ENCODE results near the gene PLCG1.
"Not testable (repeated sequence)": the region's sequence is repeated elsewhere in the genome, so short reads cannot be mapped to it uniquely, and the experiment has no call there.

Gene PLCG1

DNA sequence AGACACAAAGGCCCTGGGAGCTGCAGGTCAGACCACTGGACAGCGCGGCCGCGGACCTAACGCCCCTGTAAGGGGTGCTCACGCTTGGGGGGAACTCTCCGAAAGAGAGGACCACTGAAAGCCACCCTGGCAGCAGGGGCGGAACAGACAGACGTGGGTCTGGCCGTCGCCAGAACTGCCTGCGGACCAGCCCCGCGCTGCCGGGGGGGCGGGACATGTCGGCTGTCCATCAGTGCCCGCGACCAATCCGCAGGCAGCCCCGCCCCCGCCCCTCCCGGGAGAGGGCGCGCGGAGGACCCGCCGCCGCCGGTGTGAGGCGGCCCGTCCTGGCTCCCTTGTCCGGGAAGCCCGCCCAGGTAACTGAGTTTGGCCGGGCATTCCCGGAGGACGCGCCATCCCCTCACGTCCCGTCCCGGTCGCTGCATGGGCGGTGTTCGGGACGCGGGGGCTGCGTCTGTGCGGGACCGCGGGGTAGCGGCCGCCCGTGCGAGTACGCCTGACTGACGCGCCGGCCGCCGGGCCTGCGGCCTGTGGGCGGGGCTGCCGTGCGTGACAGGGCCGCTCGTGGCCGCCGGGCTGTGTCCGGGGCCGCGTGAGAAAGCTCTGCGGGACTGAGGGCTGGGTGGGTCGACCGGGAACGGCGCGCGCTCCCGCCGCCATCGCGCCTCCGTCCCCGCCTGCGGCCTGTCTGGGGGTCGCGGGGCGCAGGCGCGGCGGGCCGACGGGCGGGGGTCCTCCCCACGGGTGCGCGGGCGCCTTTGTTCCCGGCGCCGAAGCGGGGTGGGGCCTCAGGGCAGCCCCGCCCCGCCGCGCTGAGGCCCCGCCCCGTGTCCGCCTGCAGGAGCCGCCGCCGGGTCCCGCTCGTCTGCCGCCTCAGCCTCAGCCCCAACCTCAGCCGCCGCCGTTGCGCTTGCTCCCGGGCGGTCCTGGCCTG is at the start of gene PLCG1:
Gene PLCG1 (plus strand): TSS at position 864 of the 934 bp plus-strand sequence. CDS start 99 bp downstream, outside the sequence.
- DNase-seq: peak; percentile 85

DNA sequence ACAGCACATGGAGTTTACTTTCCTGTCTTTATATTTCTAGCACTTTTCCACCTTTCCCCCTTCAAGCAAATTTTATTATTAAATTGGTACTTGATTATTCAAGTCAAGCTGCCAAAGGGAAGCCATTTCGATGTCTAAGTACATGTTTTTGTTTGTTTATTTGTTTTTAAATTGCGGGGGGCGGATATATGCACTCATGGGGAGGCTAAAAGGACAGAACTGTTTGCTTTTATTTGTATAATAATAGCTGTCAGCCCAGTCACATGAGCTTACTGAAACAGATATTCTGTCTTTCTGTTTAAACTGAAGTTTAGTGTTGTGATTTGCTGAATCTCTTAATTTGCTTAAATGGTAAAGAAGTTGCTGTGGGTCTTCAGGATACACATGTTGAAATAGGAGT is 49.6 kb upstream of the PLCG1 start:
- no peak for DNase-seq

DNA sequence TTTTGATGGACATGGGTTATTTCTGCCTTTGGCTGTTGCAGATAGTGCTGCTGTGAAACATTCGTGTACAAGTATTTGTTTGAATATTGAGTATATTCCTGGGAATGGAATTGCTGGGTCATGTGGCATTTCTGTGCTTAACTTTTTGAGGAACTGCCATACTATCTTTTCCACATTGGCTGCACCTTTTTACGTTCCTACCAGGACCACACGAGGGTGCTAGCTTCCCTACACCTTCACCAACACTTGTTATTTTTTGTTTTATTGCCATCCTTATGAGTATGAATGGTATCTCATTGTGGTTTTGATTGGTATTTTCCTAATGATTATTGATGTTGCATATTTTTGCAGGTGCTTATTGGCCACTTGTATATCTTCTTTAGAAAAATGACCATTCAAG is 47.8 kb upstream of the PLCG1 start:
- DNase-seq: no peak

- DNase-seq: no peak
Measured at GRCh38 chr20:41091927-41092326, 45.4 kb upstream of the PLCG1 start.

- DNase-seq: no peak
Measured at GRCh38 chr20:41094353-41095055, 42.8 kb upstream of the PLCG1 start.

DNA sequence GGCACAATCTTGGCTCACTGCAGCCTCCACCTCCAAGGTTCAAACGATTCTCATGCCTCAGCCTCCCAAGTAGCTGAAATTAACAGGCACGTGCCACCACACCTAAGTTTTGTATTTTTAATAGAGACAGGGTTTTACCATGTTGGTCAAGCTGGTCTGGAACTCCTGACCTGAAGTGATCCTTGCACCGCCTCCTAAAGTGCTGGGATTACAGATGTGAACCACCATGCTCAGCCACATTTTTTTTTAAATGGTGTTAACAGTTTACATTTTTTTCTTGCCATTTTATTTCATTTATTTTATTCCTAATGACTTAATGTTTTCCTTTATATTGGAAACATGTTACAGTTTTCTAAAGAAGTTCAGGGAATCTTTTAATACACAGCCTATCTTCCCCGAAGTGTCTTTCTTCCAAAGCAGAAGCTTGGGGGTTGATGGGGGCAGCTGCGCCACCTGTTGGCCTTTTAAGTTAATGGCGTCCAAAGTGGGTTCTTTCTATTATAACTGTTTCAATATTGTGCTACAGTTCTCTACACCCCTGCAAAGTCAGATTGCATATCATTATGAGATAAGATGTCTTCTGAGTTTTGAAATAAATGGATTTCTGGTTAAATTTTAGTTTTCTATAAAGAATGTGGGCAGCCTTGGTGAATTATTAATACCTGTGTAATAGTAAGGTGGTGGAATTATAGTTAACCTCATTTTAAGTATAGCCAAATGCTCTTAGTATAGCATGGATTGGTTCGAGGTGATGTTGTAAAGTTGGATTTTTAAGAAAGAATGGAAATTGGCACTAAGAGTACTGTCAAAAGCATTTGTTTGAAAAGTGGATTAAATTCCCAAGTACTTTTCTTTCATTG is 42.0 kb upstream of the PLCG1 start:
- DNase-seq: peak; percentile 67

GRCh38 chr20:41098703-41099250 is 38.6 kb upstream of the PLCG1 start:
- DNase-seq: no peak

- no peak for DNase-seq
Measured at GRCh38 chr20:41100001-41100480, 37.3 kb upstream of the PLCG1 start.

DNA sequence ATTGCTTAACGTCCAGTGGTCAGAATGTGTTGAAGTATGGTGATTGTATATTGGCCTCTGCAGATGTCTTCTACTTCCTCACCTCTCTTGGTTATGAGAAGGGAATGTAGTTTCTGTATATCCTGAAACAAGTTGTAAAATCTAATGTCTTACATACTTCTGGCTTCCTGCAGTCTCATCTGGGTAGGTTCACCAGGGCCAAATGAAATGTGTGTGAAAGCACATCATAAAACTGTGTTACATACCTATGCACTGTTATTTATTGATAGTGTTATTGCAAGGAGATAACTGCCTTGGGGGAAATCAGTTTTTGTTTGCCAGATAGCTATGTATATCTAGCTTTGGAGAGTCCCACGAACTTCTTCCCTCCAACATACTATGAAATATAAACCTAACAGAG is 35.7 kb upstream of the PLCG1 start:
- no peak for DNase-seq

DNA sequence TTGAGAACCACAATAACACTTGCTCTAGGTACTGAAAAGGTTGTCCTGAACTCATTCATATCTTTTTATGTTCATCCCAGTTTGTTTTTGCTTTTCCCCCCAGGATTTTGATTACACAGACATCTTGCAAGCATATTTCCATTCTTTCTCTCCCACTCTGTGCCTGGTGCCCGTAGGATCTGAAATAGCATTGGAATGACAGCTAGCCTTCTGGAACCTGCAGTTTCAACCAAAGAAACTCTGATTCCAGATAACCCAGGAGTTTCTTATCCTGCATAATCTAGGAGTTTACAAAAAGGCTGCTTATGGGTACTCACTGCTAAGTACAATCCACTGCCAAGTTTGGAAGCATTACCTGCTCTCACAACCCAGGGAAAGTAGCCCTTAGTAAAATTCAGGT is 28.8 kb upstream of the PLCG1 start:
- DNase-seq: no peak

DNA sequence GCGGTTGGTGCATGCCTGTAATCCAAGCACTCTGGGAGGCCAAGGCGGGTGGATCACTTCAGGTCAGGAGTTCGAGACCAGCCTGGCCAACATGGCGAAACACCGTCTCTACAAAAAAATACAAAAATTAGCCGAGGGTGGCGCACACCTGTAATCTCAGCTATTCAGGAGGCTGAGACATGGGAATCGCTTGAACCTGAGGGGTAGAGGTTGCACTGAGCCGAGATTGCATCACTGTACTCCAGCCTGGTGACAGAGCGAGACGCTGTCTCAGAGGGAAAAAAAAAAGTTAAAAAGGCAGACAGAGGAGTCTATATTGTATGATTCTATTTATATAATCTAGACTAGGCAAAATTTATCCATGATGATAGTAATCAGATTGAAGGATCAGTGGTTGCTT is 27.3 kb upstream of the PLCG1 start:
- no peak for DNase-seq

GRCh38 chr20:41110930-41111577 is 26.3 kb upstream of the PLCG1 start:
- no peak for DNase-seq

- no peak for DNase-seq
Measured at GRCh38 chr20:41111578-41111951, 25.8 kb upstream of the PLCG1 start.

DNA sequence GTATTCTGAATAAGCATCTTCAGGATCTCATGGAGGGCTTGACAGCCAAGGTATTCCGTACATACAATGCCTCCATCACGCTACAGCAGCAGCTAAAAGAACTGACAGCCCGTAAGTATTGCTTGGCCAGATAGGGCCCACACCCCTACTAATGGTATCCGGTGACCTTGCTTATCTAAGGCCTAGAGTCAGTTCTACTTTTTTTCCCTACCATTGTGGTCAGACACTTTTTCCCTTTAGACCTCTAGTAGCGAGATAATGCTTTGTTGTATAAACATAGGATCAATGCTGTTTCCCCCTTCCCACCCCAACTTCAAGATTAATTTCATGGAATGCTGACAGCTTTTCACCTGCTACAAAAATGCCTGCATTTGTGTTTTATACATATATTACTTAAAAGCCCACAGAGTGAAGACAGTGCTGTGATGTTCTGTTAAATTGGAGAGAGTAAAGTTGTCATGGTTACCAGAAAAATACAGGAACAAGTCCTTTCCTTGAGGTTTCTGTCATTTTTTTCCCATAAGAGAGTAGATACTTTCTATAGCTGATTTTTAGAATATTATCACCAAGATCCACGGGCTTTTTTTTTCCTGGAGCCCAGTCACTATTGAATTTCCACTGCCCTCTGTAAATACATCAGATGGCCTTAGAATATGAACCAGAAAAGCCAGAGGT is 20.9 kb upstream of the PLCG1 start:
- DNase-seq: no peak

DNA sequence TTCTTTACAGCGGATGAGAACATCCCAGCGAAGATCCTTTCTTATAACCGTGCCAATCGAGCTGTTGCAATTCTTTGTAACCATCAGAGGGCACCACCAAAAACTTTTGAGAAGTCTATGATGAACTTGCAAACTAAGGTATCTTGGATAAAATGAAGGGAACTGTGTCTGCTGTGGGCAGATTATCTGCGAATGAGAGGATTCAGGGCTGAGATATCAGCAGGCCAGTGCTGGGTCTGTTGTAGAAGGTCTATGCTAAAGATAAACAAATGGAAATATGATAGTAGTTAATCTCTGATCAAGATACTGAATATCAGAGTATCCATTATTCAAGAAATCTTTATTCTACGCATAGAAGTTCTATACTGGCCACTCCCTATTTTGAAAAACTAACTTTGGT is 19.2 kb upstream of the PLCG1 start:
- DNase-seq: not testable (repeated sequence)

DNA sequence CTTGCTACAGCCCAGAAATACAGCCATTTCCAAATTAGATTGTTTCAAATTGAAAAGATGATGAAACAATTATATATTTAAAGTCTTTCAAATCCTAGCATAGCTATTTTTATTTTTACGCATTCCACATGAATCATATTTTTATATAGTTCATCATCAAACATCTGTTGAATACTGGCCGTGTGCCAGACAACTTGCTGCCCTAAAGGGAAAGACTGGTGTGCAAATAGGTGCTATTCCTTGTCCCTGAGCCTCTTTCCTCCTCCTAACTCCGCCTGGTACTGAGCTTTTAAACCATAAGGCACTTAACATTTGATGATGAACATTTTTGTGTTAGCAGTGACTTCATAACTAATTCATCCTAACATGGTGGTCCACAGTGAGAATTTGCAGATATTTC is 18.7 kb upstream of the PLCG1 start:
- no peak for DNase-seq

DNA sequence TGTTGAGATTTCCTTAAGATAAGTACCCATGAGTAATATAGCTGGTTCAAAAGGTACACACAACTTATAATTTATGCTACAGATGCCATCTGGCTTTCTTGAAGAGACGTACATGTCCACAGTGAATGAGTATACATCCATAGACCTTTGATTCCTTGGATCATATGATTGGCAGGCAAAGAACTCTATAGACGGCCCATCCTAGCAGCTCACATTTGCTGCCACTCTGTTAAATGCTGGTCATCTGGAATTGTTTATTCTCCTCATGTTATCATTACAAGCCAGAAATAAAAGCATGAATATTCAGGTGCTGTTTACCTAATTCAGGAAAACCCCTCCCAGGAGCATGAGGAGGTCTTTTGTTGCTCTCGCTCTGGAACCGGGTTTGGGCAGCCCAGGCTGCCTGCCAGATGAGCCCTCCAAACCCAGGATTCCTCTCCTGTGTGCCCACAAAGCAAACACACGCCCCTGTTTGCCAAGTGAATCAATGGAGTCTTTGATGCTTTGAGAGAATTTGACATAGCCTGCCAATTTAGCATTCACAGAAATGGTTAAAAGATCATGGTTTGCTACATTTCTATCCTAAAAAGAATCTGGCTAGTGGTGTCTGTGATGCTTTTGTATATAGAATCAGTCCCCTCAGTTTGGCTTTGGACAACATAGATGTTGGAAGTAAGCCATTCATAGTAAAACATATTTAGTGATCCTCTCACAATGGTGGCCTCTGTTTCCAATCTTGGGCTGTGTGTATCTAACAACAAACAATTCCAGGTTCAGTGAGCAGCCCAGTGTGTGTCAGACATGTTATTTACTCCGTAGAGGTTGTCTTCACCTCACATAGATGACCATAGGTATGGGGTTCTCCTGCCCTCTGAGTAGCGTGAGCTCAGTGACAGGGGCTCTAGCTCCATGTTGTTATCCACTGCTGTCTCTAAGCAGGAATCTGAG is 17.5 kb upstream of the PLCG1 start:
- no peak for DNase-seq

DNA sequence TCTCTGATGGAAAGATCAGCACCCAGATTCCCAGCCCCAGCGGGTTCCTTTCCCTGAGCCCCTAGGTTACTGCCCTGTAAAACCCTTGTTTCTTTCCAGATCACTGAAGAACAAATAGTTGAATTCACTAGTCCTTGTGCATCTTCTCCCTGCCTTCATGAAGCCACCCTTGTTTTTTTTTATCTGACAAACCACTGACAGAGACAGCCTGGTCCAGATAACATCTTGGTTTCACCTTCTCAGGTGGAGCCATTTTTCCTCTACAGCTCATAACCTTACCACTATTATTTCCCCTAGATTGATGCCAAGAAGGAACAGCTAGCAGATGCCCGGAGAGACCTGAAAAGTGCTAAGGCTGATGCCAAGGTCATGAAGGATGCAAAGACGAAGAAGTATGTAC is 15.9 kb upstream of the PLCG1 start:
- DNase-seq: no peak

DNA sequence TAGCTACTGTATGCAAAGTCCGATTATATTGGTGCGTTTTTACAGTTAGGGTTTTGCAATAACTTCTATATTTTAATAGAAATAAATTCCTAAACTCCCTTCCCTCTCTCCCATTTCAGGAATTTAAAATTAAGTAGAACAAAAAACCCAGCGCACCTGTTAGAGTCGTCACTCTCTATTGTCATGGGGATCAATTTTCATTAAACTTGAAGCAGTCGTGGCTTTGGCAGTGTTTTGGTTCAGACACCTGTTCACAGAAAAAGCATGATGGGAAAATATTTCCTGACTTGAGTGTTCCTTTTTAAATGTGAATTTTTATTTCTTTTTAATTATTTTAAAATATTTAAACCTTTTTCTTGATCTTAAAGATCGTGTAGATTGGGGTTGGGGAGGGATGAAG is 13.7 kb upstream of the PLCG1 start:
- no peak for DNase-seq

GRCh38 chr20:41124451-41125094 is 12.8 kb upstream of the PLCG1 start:
- no peak for DNase-seq

Measured in CD4-positive, alpha-beta T cell treated with Interleukin-21 for 1 hour (primary cell).